Prostate gland (tissue), 2 donors: Measurements from ENCODE around the gene IRF9. TPM values are rescaled to one million over a fixed set of nuclear protein-coding genes. Genes with fewer than 3 reads are reported as not detected.

Experiments used
- DNase-seq: peaks from one replicate; pipeline ENCODE4 v3.0.0-alpha.2; 2019; ENCODE audit warnings: low spot score
- H3K27ac ChIP-seq, 2 donors: fragments of 200-600 bp; sonication (generic); 2 replicates each; pipeline ENCODE4 v1.5.1; 2017 to 2019
- H3K27me3 ChIP-seq: fragments of 200-600 bp; sonication (generic); replicated peaks from 2 replicates; pipeline ENCODE4 v1.5.1; 2019; ENCODE audit not compliant: insufficient read depth
- H3K36me3 ChIP-seq, 2 donors: fragments of 200-600 bp; sonication (generic); 1 replicate in 1 of 2; 2 replicates in 1 of 2; pipeline versions ENCODE4 v1.5.1 to v1.8.1; 2017 to 2019
- H3K4me1 ChIP-seq: fragments of 200-600 bp; sonication (generic); replicated peaks from 2 replicates; pipeline ENCODE4 v1.5.1; 2019
- H3K4me3 ChIP-seq, 2 donors: fragments of 200-600 bp; sonication (generic); 2 replicates each; pipeline ENCODE4 v1.5.1; 2017 to 2019
- H3K9me3 ChIP-seq: fragments of 200-600 bp; sonication (generic); 2 replicates; pipeline ENCODE4 v1.5.1; 2017
- CTCF ChIP-seq, 4 experiments: fragments of 200-600 bp in 2 of 4; fragments of 450-650 bp in 2 of 4; sonication (generic) in 2 of 4; IDR thresholded peaks; 1 replicate in 3 of 4; 2 replicates in 1 of 4; pipeline ENCODE4 v1.5.1; 2016 to 2019; ENCODE audit warnings: antibody characterized with exemption in 4 of 4, mild to moderate bottlenecking in 2 of 4, moderate library complexity in 2 of 4
- POLR2A ChIP-seq: fragments of 450-650 bp; IDR thresholded peaks from one replicate; pipeline ENCODE4 v1.6.1; 2016; ENCODE audit warnings: antibody characterized with exemption, mild to moderate bottlenecking
- POLR2AphosphoS5 ChIP-seq: sonication (generic); formaldehyde crosslinking; IDR thresholded peaks from one replicate; pipeline ENCODE4 v1.6.1; 2017; ENCODE audit warnings: antibody characterized with exemption
- WGBS: methylation state at CpG from one replicate; pipeline ENCODE4 v1.1.5; 2018; 5-methylcytosine and 5-hydroxymethylcytosine counted together
- intact Hi-C: fragments of 100-400 bp; cut with DNase I; formaldehyde crosslinking; loops from one replicate; pipeline ENCODE4 v1.14.2; 2022
- total RNA-seq, 2 donors: library from RNA; depleted of rRNA; stranded (reverse); fragments of >200 nt; gene quantifications; one replicate each; pipeline ENCODE4 v1.1.0, GENCODE V29; 2016

IRF9 gene
- total RNA-seq, 2 donors from 2014 or later, result 61.5 to 82.9 TPM

GRCh38 chr14:24115422-24116127 is 45.5 kb upstream of the IRF9 start:
- Histone ChIP-seq H3K4me3 (peak overlapping the region; percentile 62 to 69), H3K4me1 (peaks cover 4% of the 10 kb centered on the region), H3K27ac (peak overlapping the region; percentile 99), H3K9me3 (no peaks in the 10 kb centered on the region), H3K27me3 (no peaks in the 10 kb centered on the region), H3K36me3 (peaks cover 6 to 15% of the 10 kb centered on the region in 2 donors)
- WGBS, result 2% methylated on average over 14 of the region's 14 CpGs
- intact Hi-C loops, result loop anchor here (2.0 kb wide), 2 partner anchors 21 to 25 kb away; partner anchors contain the start of genes EMC9 and PCK2
- TF ChIP-seq CTCF (IDR thresholded peaks at IDR 0.05) (no peak), POLR2A (no peak), POLR2AphosphoS5 (no peak)
- no peak for DNase-seq

- Histone ChIP-seq H3K27me3 (no peaks in the 10 kb centered on the region), H3K36me3 (peaks cover 11 to 22% of the 10 kb centered on the region in 2 donors), H3K4me1 (peaks cover 4% of the 10 kb centered on the region), H3K27ac (peak overlapping the region; percentile 99), H3K9me3 (no peaks in the 10 kb centered on the region), H3K4me3 (peak overlapping the region; percentile 62 to 69)
- no peak for DNase-seq
- intact Hi-C loops, result no loop called here
- WGBS, result 72% methylated on average over 6 of the region's 6 CpGs
- TF ChIP-seq POLR2A (no peak), CTCF (IDR thresholded peaks at IDR 0.05) (no peak), POLR2AphosphoS5 (no peak)
Measured at GRCh38 chr14:24116128-24116814, 44.8 kb upstream of the IRF9 start.

GRCh38 chr14:24117179-24117578 is 43.9 kb upstream of the IRF9 start:
- H3K27me3 ChIP-seq, result no peaks in the 10 kb centered on the region
- peaks cover 16 to 30% of the 10 kb centered on the region in 2 donors for H3K36me3 ChIP-seq

GRCh38 chr14:24119691-24120090 is 41.4 kb upstream of the IRF9 start:
- H3K36me3 ChIP-seq, result peaks cover 16 to 44% of the 10 kb centered on the region in 2 donors
- H3K4me3 ChIP-seq, result no peak overlapping the region
- DNase-seq, result no peak
- H3K4me1 ChIP-seq, result peaks cover 4% of the 10 kb centered on the region
- no peaks in the 10 kb centered on the region for H3K27me3 ChIP-seq
- intact Hi-C loops, result no loop called here
- H3K9me3 ChIP-seq, result no peaks in the 10 kb centered on the region
- H3K27ac ChIP-seq, result no peak overlapping the region
- TF ChIP-seq CTCF (IDR thresholded peaks at IDR 0.05) (no peak), POLR2AphosphoS5 (no peak), POLR2A (no peak)
- 94% methylated on average over 6 of the region's 6 CpGs for WGBS

More at GRCh38 chr14:24117179-24117578, 43.9 kb upstream of the IRF9 start:
- Histone ChIP-seq H3K4me1 (peaks cover 4% of the 10 kb centered on the region), H3K27ac (no peak overlapping the region), H3K4me3 (no peak overlapping the region), H3K9me3 (no peaks in the 10 kb centered on the region)
- whole genome bisulfite sequencing, result 85% methylated on average over 6 of the region's 6 CpGs
- intact Hi-C loops, result no loop called here
- no peak for DNase-seq
- TF ChIP-seq CTCF (IDR thresholded peaks at IDR 0.05) (no peak), POLR2AphosphoS5 (no peak), POLR2A (no peak)
